Measurements from ENCODE around the gene SMOC1. TPM values are rescaled to one million over a fixed set of nuclear protein-coding genes. Genes with fewer than 3 reads are reported as not detected.

Gene SMOC1
- total and polyA plus RNA-seq, 12 donors = 0.33 to 19.8 (median 4.5) TPM

GRCh38 chr14:69968681-69969080 is 89.5 kb downstream of the SMOC1 start:
- Histone ChIP-seq H3K27ac (no peak overlapping the region), H3K9me3 (replicated peaks in 1 of 3) (no peaks in the 10 kb centered on the region), H3K27me3 (no peaks in the 10 kb centered on the region), H3K4me1 (replicated peaks in 1 of 2) (peaks cover 8 to 14% of the 10 kb centered on the region in 2 donors), H3K36me3 (replicated peaks in 1 of 2) (no peaks in the 10 kb centered on the region), H3K4me3 (no peak overlapping the region)
- no peak for DNase-seq
- intact Hi-C loops (cut with DNase I) = no loop called here
- 48 to 83% (median 74%) methylated on average over 1 of the region's 1 CpG for WGBS, 4 donors
- no peak for TF ChIP-seq POLR2A (IDR thresholded peaks at IDR 0.05)
- TF ChIP-seq CTCF (IDR thresholded peaks at IDR 0.05) = no peak

GRCh38 chr14:69972755-69973154 is 93.5 kb downstream of the SMOC1 start:
- Histone ChIP-seq H3K27me3 (no peaks in the 10 kb centered on the region), H3K36me3 (replicated peaks in 1 of 2) (no peaks in the 10 kb centered on the region), H3K27ac (peak overlapping the region in 1 of 5 donors; percentile 30), H3K9me3 (replicated peaks in 1 of 3) (no peaks in the 10 kb centered on the region), H3K4me1 (replicated peaks in 1 of 2) (peaks cover 8 to 14% of the 10 kb centered on the region in 2 donors), H3K4me3 (no peak overlapping the region)
- DNase-seq = peak in 5 of 7 donors; percentile 14 to 29 (median 24)
- intact Hi-C loops (cut with DNase I) = no loop called here
- WGBS, 4 donors = 40 to 94% (median 70%) methylated on average over 2 to 5 of the region's 5 CpGs
- TF ChIP-seq CTCF (IDR thresholded peaks at IDR 0.05) (no peak), POLR2A (IDR thresholded peaks at IDR 0.05) (no peak)

GRCh38 chr14:69973846-69974245 is 94.6 kb downstream of the SMOC1 start:
- DNase-seq = no peak
- 65 to 97% (median 73%) methylated on average over 1 of the region's 1 CpG for WGBS, 4 donors

GRCh38 chr14:69979882-69980281 is 100.7 kb downstream of the SMOC1 start:
- Histone ChIP-seq H3K36me3 (replicated peaks in 1 of 2) (no peaks in the 10 kb centered on the region), H3K27ac (no peak overlapping the region), H3K9me3 (replicated peaks in 1 of 3) (no peaks in the 10 kb centered on the region), H3K4me3 (no peak overlapping the region), H3K27me3 (no peaks in the 10 kb centered on the region), H3K4me1 (replicated peaks in 1 of 2) (peaks cover 14 to 16% of the 10 kb centered on the region in 2 donors)
- 80 to 100% (median 86%) methylated on average over 1 of the region's 1 CpG for WGBS, 4 donors
- no peak for TF ChIP-seq POLR2A (IDR thresholded peaks at IDR 0.05)
- no peak for TF ChIP-seq CTCF (IDR thresholded peaks at IDR 0.05)
- DNase-seq = no peak
- intact Hi-C loops (cut with DNase I) = no loop called here

More at GRCh38 chr14:69973846-69974245, 94.6 kb downstream of the SMOC1 start:
- Histone ChIP-seq H3K9me3 (replicated peaks in 1 of 3) (no peaks in the 10 kb centered on the region), H3K4me1 (replicated peaks in 1 of 2) (peaks cover 8 to 14% of the 10 kb centered on the region in 2 donors), H3K4me3 (no peak overlapping the region), H3K27me3 (no peaks in the 10 kb centered on the region), H3K27ac (no peak overlapping the region), H3K36me3 (replicated peaks in 1 of 2) (no peaks in the 10 kb centered on the region)
- intact Hi-C loops (cut with DNase I) = no loop called here
- TF ChIP-seq POLR2A (IDR thresholded peaks at IDR 0.05) = no peak
